Mammary epithelial cell (primary cell): ENCODE measurements around the gene NCOA3.

ENCODE experiments used
- CTCF ChIP-seq, 2 donors: IDR thresholded peaks in 1 of 2; conservative IDR thresholded peaks in 1 of 2; 2 replicates each; pipeline ENCODE4 v1.5.1; 2011 to 2012; ENCODE audit warnings: inconsistent platforms in 2 of 2, low read length in 2 of 2, mild to moderate bottlenecking in 2 of 2, control low read depth in 1 of 2, low read depth in 1 of 2; ENCODE audit not compliant: insufficient read depth in 1 of 2; ENCODE audit errors: extremely low read depth in 1 of 2
- EZH2 ChIP-seq: IDR thresholded peaks from 2 replicates; pipeline ENCODE4 v1.6.1; 2012; ENCODE audit warnings: low read length, inconsistent platforms, borderline replicate concordance

- no peak for TF ChIP-seq CTCF (conservative IDR thresholded peaks at IDR 0.05 in 1 of 2, IDR thresholded peaks at IDR 0.05 in 1 of 2; ENCODE audit: extremely low read depth in 1 of 2, insufficient read depth in 1 of 2, low read depth in 1 of 2, low read length in 2 of 2)
- no peak for TF ChIP-seq EZH2
Observed at GRCh38 chr20:47534405-47534804, 32.7 kb downstream of the NCOA3 start.
